NCI-H2107 treated with DMSO at 0.1 percent for 48 hours (cell line): ENCODE results near the gene TYROBP.
"Not testable (repeated sequence)": the region's sequence is repeated elsewhere in the genome, so short reads cannot be mapped to it uniquely, and the experiment has no call there.

Experiments
- DNase-seq: peaks from one replicate; lab custom pipeline; 2025; ENCODE audit not compliant: unreplicated experiment; lab: John Stamatoyannopoulos, UW

The TYROBP gene

DNA sequence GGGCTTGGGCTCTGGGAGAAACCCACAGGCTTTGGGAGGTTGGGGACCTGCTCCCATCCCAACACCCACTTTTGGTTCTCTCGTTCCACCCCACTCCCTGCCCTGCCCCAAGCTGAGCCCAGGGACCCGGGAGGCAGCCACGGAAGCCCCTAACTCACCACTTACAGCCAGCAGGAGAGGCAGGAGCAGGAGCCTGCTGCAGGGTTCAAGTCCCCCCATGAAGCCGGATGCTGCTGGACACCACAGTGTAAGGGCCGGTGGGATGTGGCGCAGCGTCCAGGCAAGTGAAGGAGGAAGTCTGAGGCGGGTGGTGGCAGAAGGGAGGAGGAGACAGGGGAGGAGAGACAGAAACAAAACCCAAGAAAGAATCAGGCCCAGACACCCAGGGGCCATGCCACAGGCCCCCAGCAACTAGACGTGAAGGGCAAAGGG lies at the start of gene TYROBP:
Gene TYROBP, minus strand, starts transcription at position 286 of the 432 bp plus-strand sequence. Its CDS starts 67 bp downstream, at position 219.
- DNase-seq, result no peak

DNA sequence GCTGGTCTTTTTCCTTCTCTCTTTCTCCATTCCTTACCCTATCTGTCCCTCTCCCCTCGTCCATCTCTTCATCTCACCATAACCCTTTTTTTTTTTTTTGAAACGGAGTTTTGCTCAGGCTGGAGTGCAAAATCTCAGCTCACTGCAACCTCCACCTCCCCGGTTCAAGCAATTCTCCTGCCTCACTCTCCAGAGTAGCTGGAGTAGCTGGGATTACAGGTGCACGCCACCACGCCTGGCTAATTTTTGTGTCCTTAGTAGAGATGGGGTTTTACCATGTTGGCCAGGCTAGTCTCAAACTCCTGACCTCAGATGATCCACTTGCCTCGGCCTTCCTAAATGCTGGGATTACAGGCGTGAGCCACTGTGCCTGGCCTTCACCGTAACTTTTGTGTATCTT lies 49.3 kb upstream of the TYROBP start:
- not testable (repeated sequence) for DNase-seq

DNA sequence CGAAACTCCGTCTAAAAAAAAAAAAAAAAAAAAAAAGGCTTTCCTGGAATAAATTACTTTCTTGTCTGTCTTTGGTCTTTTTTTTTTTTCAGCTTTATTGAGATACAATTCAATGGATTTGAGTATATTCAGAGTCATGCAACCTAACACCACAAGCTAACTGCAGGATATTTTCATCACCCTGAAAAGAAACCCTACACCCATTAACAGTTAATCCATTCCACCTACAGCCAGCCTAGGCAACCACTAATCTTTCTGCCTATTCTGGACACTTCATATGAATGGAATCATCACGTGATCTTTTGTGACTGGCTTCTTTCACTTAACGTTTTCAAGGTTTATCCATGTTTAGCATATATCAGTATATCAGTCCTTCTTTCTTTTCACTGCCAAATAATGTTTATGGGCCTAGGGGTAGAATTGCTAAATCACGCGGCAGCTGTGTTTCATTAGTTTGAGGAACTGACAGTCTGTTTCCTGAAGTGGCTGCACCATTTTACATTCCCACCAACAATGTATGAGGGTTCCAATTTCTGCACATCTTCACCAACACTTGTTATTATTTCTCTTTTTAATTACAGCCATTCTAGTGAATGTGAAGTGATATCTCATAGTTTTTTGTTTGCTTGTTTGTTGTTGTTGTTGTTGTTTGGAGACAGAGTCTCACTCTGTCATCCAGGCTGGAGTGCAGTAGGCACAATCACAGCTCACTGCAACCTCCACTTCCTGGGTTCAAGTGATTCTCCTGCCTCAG lies 48.0 kb upstream of the TYROBP start:
- peak; percentile 9 for DNase-seq

DNA sequence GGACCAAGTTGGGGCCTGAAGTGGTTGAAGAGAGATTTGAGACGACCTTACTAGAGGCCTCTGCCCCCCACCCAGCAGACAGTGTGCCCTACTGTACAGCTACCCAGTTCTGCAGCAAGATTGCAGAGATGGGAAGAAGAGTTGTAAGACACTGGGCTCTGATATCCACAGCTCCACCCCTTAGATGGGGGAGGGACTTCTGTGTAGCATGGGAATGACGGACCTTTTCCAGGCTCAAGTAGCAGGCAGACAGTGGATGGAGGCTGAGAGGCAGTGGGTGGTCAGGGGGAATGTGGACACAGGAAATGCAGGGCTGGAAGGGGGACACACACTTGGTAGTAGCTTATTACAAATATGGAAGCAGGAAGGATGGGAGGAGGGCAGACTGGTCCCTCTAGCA lies 41.0 kb upstream of the TYROBP start:
- no peak for DNase-seq

DNA sequence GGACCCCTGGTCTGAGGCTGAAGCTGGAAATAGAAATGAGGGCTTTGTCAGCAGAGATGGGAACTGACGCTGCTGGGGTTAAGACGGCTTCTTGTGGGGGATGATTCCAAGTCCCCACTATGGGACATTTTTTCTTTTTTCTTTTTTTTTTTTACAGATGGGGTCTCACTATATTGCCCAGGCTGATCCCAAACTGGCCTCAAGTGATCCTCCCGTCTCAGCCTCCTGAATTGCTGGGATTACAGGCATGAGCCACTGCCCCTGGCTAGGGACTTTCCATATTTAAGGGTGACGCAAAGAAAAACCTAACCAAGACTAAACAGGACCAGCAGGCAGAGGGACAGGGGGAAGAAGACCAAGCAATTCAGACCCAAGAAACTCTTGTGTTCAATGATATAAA lies 38.1 kb upstream of the TYROBP start:
- DNase-seq, result no peak

DNA sequence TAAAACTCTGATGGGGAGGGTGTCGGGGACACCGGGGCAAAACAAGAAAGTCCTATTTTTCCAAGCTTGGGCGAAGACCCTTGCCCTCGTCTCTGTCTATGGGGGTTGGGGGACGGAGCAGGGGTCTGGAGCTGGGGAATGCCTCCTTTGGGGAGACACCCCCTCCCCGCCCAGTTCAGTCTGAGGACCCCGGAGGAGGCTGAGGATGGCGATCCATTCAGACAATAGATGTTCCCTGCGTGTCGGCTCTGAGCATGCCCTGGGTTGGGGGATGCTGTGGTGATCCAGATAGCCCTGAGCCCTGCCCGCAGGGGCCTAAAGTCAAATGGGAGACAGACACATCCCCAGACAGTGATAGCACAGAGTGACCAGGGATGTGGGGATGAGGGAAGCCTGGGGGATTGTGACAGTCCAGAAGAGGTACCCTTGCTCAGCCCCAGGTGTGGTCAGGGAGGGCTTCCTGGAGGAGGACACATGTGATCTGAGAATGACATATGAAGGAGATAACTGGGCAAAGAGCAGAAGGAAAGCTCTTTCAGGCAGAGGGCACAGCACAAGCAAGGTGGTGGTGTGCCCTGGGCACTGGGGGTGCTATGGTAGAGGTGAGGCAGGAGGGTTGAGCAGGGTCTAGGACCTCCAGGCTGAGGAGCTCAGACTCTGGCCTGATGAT lies 37.2 kb upstream of the TYROBP start:
- DNase-seq, result no peak

DNA sequence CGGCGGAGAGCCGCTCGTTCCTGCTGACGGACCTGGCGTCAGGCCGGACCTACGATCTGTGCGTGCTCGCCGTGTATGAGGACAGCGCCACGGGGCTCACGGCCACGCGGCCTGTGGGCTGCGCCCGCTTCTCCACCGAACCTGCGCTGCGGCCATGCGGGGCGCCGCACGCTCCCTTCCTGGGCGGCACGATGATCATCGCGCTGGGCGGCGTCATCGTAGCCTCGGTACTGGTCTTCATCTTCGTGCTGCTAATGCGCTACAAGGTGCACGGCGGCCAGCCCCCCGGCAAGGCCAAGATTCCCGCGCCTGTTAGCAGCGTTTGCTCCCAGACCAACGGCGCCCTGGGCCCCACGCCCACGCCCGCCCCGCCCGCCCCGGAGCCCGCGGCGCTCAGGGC lies 36.5 kb upstream of the TYROBP start:
- no peak for DNase-seq

DNA sequence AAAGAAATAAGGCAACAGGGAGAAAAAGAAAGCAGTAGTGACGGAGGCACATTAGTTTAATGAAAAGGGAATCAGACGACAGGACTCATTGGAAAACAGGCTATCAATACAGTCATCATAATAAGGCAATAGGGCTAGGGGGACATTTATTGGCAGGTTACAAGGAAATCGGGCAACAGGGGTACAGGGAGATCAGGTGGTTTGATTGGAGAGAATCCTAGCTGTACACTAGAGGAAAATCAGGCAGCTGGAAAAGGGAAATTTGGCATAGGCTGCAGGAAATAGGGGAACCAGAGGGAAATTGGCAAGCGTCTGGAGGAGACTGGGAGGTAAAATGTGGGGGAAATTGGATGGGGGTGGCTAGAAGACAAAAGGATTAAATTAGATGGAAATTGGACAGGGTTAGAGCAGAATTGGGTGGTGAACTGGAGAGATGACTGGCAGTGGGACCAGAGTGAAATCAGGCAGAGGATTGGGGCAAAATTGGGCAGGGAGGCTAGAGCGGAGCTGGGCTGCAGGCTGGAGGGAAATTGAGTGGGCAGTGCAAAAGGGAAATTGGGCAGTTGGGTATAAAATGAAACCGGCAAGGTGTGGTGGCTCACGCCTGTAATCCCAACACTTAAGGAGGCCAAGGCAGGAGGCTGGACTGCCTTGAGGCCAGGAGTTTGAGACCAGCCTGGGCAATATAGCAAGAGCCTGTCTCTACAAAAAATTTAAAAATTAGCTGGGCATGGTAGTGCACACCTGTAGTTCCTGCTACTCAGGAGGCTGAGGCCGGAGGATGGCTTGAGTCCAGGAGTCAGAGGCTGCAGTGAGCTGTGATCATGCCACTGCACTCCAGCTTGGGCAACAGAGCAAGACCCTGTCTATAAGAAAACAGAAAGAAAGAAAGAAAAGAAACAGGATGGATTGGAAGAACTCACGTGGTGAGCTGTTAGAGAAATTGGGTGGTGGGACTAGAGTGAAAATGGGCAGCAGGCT lies 35.5 kb upstream of the TYROBP start:
- DNase-seq, result no peak

DNA sequence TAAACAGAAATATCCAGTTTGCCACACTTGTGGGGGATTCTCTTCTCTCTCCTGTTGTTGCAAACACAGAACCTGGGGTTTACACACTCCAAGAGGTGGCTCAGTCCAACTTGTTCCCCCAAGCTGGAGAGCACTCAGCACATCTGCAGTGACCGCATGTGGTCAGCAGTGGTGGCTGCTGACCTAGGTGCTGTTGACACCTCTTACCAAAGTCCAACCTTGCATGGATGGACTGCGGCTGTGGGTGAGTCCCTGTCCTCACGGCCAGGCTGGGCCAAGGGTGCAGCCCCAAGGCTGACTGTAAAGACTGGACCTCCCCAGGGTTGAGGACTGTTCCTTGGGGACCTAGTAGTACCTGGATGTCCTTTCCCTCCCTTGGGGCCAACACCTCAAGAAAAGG lies 34.1 kb upstream of the TYROBP start:
- no peak for DNase-seq

DNA sequence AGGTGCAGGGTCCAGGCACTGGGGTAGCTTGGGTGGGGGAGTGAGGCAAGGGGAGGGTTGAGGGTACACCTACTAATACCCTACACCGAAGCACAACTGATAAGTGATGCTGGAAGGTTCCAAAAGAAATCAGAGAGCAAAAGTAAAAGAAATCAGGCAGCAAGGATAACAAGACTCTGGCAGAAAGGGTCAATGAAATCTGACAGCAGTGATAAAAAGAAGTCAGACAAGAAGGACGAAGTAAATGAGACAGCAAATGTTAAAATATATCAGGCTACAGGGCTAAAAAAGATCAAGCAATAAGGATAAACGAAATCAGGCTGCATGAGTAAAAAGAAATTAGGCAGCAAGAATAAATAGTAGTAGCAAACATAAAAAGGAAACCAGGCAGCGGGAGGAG lies 32.7 kb upstream of the TYROBP start:
- DNase-seq, result no peak

DNA sequence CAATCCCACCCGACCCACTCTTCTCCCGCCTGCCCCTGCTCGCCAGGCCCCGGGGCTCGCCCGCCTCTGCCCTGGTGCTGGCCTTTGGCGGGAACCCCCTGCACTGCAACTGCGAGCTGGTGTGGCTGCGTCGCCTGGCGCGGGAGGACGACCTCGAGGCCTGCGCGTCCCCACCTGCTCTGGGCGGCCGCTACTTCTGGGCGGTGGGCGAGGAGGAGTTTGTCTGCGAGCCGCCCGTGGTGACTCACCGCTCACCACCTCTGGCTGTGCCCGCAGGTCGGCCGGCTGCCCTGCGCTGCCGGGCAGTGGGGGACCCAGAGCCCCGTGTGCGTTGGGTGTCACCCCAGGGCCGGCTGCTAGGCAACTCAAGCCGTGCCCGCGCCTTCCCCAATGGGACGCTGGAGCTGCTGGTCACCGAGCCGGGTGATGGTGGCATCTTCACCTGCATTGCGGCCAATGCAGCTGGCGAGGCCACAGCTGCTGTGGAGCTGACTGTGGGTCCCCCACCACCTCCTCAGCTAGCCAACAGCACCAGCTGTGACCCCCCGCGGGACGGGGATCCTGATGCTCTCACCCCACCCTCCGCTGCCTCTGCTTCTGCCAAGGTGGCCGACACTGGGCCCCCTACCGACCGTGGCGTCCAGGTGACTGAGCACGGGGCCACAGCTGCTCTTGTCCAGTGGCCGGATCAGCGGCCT lies 32.1 kb upstream of the TYROBP start:
- no peak for DNase-seq

DNA sequence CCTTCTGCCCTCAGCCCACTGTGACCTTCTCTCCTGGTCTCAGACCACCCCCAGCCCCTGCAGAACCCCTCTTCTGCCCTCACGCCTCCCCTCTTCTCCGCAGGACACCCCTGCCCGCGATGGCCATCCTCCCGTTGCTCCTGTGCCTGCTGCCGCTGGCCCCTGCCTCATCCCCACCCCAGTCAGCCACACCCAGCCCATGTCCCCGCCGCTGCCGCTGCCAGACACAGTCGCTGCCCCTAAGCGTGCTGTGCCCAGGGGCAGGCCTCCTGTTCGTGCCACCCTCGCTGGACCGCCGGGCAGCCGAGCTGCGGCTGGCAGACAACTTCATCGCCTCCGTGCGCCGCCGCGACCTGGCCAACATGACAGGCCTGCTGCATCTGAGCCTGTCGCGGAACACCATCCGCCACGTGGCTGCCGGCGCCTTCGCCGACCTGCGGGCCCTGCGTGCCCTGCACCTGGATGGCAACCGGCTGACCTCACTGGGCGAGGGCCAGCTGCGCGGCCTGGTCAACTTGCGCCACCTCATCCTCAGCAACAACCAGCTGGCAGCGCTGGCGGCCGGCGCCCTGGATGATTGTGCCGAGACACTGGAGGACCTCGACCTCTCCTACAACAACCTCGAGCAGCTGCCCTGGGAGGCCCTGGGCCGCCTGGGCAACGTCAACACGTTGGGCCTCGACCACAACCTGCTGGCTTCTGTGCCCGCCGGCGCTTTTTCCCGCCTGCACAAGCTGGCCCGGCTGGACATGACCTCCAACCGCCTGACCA lies 31.4 kb upstream of the TYROBP start:
- no peak for DNase-seq

DNA sequence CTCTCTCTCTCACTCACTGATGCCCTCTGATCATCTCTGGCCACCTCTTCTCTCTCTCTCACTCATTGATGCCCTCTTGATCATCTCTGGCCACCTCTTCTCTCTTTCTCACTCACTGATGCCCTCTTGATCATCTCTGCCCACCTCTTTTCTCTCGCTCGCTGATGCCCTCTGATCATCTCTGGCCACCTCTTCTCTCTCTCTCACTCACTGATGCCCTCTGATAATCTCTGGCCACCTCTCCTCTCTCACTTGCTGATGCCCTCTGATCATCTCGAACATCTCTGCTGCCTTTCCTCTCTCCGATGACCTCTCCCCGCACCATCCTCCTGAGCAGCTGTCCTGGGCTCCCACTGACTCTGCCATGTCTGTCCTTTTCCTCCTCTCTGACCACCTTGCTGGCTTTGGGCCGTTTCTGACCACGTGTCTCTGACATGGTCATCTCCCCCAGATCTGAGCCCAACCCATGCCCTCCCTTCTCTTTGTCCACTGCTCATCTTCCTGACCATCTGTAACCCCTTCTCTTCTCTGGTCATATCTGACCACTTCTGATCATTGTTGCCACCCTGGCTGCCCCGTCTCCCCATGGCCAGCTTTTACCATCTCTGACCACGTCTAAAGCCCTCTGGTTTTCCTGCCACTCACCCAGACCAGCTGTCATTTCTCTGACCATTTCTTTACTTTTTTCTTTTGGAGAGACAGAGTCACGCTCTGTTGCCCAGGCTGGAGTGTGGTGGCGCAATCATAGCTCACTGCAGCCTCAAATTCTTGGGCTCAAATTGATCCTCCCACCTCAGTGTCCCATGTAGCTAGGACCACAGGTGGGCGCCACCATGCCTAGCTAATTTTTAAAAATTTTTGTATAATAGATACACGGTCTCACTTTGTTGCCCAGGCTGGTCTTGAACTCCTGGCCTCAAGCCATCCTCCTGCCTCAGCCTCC lies 30.5 kb upstream of the TYROBP start:
- no peak for DNase-seq

DNA sequence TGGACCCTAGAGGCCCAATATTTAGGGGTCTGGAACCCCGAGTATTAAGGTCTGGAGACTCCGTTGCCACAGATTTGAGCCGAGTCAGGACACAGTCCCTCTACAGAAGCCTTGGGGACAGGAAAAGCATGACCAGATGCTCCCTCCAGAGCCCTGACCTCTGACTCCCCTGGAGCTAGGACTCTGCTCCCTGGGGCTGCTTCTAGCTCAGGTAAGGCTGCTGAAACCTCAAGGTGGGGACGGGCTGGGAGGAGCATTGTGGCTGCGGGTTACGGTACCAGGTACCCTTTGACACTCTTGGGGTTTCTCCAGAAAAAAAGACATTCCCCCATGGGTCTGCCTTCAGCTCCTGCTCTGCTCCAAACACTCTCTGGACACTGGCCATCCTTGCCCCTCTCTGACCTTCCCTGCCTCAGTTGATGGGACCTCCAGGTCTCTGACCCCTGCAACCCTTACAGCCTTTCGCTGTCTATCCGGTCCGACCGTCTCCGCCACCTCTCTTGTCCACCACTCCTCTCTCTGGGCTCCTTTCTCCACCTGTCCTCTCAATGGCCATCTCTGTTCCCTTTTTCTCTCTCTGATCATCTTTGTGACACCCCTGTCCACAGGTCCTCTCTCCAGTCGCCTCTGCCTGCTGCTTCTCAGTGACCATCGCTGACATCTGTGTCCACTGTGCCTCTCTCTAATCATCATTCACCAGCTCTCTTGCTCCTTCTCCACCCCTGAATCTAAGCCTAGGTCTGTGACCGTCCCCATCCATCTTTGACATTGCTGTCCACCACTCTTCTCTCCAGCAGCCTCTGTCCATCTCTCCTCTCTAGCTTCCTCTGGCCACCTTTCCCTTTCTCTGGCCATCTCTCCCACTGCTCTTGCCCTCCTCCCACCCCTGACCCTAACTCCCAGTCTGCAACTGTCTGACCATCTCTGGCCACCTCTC lies 29.5 kb upstream of the TYROBP start:
- DNase-seq, result no peak

DNA sequence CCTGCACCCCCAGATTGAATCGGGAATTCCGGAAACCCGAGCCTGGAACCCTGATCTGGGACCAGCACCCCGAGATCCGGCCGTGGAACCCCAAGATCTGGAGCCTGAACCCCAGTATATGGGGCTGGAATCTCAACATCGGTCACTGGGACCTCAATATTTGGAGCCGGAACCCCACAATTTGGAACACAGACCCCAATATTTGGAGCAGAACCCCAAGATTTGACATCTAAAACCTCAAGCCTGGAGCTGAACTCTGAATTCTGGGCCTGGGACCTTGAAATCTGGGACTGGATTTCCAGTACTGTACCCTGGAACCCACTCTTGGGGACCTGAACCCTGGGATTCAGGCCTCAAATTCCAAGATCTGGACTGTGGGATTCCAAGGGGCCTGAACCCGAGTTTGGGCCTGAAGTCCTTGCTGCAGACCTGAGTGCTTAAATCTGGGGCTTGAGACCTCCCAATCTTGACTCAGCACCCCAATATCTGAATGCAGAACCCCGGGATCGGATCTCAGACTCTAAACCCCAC lies 28.7 kb upstream of the TYROBP start:
- no peak for DNase-seq

DNA sequence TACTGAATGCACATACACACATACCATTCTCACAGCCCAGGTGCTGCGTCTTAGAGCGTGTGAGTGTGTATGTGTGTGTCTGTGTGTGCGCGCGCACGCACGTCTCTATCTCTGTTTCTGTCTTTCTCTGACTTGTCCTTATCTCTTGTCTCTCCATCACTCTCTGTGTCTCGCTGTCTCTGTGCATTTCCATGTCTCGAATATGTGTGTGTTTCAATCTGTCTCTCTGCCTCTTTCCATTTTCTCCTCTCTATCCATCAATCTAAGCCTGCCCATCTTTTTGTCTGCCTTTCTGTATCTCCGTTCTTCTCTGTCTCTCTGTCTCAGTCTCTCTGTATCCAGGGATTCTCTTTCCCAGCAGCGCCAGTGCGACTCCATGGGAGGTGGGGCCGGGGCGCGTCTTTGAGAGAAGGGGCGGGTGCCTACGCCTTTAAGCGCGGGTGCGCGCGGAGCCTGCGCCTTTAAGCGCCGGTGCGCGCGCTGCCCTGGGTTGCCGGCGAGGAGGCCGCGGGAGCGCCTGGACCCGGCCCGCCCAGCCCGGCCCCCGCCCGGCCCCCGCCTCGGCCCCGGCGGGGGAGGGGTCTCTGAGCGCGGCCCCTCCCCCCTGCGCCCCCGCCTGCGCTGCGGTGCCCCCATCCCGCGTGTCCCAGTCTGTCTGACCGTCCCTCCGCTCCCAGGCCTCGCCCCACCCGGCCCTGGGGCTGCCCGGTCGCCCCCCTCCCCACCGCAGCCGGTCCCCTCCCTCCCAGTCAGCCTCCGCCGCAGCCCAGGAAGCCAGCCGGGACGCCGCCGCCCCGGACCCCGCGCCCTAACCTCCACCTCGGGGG lies 28.0 kb upstream of the TYROBP start, which contains the start of gene LRFN3:
Gene LRFN3, plus strand, starts transcription at position 464 of the 827 bp plus-strand sequence. CDS start 3,052 bp downstream, outside the sequence.
- peak; percentile 35 for DNase-seq
